NCI-H82 treated with DMSO at 0.1 percent for 48 hours (cell line): ENCODE measurements around the gene MACROH2A1.
A peak's percentile ranks its signal among the peaks of the same experiment; 100 is the strongest.

ENCODE experiments used
- DNase-seq: peaks from one replicate; lab custom pipeline; 2025; ENCODE audit not compliant: unreplicated experiment; lab: John Stamatoyannopoulos, UW

Gene MACROH2A1

DNA sequence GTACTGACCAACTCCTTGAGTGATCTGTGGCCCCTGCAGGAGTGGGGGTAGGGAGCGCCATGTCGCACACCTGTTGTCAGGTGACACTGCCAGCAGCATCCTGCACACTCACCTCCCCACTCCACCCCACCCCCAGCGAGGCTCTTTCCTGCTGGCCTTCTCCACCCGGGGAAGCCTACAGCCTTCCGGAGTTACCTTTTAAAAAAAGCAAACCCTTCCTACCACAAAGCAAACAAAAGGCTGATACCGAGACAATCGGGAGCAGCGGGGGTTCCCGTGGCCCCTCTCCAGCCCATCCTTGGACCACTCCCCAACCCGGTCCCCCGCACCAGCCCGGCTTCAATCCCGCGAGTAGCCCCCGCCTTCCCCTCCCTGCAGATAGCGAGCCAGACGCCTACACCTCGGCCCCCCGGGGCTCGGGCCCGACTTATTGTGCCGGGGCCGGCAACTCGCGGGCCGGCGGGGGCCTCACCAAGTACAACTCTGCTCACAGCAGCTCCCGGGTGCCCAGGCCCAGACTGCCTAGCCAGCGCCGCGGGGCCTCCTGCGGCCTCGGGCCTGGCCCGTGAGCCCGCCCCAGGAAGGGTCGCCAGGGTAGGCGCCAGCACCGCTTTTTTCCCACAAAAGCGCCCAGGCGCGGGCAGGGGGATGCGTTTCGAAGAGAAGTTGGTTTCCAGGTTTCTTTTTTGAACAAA lies 724 bp downstream of the MACROH2A1 start:
- no peak for DNase-seq

DNA sequence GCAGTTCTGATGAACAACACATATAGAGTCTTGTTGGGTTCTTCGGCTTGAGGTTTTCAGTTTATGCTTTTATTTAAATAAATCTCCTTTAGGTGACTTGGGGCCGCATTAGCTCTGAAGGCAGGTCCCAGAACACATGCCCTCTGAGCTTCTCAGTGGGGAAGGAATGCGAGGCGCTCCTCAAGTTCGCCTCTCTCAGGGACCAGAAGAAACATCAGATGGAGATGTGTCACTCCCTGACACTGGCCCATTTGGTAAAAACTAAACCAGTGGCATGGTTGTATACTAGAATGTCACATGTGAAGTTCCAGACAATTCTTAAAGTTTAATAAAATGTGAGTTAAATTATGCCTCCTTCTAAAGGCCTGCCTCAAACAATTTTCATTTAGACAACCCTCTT lies 1.9 kb downstream of the MACROH2A1 start:
- no peak for DNase-seq

DNA sequence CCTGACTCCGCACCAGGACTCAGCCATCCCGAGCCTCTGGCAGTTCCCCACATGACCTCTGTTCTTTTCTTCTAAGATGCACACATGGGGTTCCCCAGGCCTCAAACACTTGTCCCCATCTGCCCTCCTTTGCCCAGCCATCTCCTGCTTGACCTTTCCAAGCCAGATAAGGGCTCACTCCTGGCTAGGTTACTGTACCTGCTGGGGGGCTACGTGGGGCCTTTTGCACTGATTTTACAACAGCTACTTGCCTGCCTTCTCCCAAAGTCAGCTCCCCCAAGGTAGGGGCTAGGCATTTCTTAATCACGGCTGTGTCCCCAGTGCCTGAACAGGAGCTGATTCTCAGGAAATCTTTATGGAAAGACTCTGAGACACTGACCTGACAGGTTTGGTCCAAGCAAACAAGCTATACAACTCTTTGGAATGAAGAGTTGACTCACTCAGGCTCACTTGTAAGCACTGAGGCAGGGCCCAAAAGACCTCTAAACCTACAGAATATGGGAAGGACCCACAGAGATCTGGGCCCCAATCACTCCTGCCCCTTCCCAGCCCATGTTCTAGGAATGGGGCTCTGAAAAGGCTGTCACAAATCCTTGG lies 2.5 kb downstream of the MACROH2A1 start:
- DNase-seq = no peak

DNA sequence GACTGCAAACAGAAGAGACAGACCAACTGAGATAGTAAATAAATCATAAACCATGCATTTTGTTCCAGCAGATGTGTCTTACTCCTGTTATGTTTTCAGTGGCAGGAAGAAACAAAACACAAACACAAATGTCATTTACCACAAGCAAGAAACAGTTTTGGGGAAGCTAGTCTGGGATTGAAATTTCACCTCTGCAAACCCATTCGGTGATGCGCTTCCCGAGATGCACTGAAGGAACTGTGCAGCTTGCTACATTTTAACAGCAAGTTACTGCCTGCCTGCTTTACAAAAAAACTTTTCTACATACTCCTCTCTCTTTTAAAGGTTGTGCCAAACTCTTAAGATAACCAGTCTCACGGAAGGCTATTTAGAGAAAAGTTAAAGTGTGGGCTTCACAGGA lies 3.2 kb downstream of the MACROH2A1 start:
- DNase-seq = no peak

DNA sequence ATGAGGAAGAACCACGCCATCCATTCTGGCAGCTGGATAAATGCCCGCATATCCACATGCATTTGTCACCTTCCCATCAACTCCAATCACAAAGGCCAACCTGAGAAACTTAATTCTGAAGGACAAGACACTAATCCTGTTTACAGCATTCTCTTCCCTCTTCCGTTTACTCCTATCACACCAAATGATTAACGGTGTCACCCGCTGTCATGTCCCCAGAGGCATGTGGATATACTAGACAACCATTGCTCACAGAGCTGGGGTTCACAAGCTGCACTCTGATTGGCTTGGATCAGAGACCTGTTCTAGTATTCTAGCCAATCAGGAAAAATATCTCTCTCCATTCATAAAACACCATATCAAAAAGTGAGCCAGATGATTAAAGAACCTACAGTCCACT lies 3.6 kb downstream of the MACROH2A1 start:
- peak; percentile 83 for DNase-seq

DNA sequence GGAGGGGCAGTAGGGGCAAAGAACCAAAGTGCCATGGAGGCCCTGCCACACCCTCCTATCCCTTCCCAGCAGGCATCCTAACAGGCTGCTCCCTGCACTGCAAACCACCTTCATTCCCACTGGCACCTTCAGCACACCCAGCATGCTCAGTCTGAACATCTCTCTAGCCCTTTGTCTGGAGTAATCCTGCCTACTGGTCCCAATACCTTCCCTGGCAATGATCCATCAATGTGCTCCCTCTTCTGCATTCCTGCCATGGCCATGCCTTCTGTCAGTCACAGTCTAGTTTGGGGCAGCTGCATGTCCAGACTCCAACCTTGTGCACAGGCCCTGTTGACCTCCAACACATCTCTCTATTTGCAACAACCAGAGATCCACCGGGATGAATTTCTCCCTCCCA lies 4.9 kb downstream of the MACROH2A1 start:
- DNase-seq = no peak

DNA sequence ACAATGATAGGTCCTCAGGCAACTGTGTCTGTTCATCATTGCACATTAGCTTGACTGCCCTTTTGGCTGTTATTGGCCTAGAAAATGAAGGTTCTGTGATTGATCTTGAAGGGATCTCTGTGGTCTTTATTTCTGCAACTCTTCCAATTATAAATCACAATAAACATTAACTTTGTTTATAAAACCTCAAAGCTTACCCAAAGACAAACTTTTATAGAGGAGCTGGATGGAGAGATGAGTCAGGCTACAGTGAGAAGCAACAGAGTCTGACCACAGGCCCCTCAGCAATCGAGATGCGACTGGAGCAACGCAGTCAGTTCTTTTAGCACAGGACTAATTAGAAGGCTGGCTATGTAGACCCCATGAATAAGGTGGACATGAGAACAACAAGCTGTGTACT lies 5.3 kb downstream of the MACROH2A1 start:
- DNase-seq = no peak

DNA sequence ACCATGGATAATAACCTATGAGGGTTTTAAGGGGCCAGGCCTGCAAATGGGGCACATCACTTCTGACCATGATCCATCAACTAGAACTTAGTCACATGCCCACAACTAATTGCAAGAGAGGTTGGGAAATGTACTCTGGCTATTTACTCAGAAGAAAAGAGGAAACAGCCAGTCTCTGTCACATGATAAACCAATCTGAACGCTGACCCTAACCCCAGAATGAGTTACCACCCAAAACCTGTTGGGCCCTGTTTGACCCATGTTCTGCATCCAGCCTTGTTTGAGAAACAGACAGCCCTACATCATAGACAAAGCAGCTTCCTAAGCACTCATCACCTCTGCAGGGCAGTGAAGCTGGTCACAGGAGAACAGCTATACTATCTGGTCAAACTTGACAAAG lies 5.8 kb downstream of the MACROH2A1 start:
- no peak for DNase-seq

DNA sequence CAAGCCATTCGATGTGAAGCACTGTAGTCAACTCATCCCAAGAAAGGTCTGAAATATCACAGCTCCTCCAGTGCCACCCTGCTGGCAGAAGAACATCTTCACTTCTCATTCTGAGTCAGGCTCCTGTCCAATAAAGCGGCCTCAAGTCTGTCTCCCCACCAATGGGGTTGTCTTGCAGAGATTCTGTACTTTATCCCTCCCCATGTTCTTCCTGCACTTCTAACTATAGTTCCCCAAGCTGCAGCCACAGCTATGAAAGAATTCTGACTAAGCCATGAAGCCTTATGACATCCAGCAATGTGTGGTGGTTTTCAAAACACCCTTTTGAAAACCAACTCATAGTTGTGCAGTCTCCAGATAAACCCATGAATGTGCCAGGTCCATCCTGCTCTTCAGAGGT lies 6.8 kb downstream of the MACROH2A1 start:
- no peak for DNase-seq

DNA sequence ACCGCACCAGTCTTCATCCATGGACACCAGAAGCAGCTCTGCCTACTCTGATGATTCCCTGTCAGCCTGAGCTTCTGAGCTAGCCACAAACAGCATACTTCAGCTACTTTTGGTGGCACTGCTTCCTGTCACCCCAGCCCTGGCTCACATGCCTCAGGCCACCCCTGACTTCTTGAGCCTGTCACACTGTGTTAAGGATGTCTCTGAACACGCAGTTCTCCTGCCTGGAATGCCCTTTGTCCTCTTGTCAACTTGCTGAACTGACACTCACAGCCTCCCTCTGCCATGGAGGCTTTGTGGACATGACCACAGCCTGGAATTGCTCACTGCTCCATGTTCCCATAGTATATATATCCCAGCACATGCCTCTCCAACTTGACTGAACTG lies 7.2 kb downstream of the MACROH2A1 start:
- DNase-seq = no peak

DNA sequence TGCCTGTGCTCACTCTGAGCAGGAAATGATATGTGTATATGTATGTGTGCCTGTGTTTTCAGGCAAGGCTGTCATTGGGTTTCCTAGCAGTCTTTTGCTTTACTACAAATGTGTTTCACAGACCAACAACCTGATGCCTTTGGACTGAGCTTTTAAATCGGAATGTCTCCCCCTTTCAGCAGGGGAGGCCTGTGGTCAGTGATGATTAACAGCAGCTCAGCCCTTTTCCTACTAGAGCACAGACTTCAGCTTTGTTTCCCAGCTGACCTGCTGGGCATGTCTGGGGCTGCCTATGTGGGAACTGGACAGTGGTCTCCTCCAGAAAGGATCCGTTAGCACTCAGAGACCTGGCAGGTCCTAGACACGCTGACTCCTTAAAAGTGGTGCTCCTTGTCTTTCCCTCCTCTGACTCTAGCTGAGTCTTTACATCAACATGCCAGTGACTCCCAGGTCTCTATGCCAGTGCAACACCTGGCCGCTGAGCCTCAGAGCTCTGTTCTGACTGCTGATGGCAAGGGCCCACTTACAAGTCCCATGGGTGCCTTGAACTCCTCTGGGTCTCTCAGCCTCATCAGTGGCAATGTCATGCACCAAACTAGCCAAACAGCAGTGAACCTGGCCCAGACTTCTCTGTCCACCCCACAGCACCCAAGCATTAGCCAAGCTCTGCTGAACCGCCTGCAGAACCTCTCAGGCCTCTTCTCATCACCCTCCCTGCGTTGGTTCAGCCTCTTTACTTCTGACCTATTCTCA lies 7.7 kb downstream of the MACROH2A1 start:
- DNase-seq = no peak

DNA sequence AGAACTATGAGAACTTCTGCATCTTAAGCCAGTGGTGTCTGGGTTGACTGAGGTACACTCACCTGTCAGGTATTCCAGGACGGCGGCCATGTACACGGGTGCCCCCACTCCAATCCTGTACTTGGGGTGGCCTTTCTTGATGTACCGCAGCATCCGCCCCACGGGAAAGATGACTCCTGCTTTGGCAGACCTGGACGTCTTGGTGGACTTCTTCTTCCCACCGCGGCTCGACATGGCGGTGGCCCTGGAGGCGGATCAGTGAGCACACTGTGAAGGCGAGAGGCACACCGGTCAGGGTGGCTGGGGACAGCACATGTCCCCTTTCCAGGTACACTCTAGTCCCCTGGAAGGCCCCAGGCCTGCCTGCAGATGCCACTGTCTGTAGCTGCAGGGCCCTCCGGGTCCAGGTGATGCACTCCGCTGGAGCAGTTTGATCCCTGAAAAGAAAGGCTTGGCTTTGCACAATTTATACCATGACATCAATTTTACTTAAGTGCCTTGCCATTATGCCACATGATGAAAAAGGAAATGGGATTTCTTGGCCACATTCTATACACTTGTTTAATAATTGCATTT lies 10.1 kb downstream of the MACROH2A1 start:
- no peak for DNase-seq

DNA sequence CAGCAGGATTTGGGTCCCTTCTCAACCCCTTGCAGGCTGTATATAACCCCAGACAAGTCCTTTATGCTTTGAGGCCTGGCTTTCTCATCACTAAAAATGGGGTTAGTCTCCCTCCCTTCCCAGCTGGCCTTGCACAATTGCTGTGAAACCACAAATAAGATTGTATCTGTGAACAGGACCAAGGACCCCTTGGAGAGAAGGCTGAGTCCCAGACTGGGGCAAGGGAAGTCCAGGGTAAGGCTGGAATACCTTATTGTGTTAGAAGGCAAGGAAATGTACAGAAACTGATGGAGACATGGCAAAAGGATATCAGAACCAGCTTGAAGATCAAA lies 11.4 kb downstream of the MACROH2A1 start:
- DNase-seq = no peak

DNA sequence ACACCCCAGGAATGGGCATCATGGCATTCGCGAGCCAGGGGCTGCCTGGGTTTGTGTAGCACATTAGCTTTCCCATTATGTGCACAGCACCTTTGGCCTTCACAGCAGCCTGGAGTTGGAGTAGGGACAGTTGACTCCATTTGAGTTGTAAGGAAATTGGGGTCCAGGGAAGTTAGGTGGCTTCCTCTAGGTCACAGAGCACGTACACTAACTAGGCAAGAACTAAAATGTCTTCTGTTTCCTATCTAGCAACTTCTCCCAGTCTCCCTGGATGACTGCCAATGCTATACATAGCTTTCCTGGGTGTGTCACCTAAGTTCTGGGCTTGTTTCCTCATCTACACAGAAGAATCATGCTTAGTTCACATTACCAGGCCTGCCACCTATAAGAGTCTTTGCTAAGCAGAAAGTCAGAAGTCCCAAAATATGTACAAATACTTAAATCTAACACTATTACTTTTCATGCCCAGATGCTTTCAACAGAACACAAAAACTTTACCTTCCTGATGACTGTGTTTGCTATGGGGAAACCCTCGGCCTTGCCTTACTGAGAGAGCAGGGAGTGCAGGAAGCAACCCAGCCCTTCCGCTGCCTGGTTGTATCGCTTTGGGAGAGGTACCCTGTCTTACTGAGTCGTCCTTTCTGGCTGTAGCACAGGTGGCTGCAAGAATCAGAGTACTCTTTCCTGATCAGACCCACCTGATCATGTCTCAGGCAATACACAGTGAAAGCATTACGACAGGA lies 12.0 kb downstream of the MACROH2A1 start:
- no peak for DNase-seq

DNA sequence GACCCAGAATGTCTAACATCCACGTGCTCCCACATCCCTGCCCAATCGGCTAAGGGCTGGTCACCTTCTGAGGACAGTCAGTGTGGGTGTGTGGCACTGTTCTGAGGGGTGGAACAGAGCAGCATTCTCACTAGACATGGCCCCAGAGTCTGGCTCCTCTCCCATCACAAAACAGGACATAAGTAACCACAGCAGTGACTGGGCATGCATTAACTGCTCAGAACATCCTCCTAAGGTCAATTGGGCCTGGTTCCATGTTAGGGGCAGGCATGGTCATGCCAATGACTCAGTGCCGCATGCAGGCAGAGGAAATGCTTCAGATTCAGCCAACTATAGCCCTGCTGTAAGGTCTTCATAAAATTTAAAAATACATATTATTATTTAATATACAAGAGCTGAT lies 12.9 kb downstream of the MACROH2A1 start:
- DNase-seq = no peak

DNA sequence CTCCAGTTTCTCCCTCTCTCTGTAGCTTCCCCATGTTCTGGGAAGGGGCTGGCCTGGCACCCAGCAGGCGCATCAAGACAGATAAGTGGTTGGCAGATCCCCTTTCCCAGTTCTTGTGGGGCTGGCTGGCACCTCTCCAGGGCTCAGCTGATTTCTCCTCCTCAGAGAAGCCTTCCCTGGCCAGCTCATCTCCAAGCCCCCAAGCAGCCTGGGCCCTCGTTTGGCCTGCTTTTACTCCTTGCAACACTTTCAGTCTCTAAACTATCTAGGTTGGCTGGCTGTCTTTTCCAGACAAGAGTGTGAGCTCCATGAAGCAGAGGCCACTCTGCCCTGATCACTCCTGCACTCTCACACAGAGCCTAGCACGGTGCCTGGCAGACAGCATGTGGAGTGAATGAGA lies 13.5 kb downstream of the MACROH2A1 start:
- no peak for DNase-seq

DNA sequence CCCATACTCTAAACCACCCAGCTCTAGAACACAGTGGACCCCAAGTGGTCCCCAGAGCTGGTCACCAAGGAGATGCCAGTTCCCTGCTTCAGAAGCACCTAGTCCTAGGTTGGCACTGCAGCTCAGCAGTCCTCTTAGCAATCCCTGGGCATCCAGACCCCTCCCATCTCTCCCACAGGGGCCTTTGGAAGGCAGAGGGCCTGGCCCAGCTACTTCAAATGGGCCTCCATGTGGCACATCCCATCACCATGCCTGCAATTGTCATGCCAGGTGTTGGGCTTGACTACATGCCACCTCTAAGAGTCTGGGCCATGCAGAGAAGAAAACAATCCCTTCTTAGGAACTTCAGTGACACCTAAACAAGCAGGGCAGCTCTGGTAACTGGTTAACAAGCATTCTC lies 14.1 kb downstream of the MACROH2A1 start:
- DNase-seq = no peak

DNA sequence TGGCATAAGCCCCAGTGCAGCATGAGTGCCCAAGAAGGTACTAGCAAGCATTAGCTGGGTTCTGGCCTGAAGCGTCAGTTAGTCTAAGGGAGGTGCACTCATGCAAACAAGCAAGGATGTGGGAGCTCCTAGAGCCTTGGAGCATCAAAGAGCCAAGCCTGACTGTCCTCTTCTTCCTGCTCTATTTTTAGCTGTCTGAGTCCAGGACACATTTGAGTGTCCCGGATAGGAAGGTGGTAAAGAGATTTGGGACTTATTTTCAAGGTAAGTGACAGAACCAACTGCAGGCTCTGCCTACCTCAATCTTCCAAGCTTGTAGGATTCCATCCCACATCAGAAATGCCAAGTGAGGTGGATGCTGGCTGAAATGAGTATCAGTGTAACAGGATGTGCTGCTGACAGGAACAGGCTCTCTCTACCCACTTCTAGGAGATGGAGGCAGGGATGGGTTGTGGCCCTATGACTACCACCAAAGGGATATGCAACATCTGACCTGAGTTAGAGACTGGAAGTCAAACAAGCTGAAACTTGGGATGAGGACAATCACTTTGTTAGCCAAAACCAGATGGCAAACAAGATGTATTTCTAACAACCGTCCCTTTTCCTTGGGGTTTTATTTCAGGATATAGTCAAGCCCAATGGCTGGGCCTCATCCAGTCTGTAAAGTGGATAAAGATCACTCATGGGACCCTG lies 15.1 kb downstream of the MACROH2A1 start:
- no peak for DNase-seq

DNA sequence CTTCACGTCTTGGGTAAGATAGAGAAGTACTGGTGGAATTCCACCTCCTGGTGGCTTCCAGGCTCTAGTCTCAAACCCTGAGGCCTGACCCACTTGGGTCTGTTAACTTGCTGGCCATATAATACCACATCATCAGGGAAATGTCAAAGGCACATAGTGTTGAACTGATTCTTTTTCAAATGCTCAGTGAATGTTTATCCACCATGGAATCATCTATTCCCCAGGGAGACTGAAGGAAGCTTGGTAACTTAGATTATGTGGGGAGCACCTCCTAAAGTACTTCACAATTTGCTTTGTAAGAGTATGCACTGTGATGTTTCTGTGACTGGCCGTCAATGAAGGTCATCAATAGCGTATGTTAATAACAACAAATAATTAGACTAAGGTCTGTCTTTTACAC lies 16.1 kb downstream of the MACROH2A1 start:
- no peak for DNase-seq

DNA sequence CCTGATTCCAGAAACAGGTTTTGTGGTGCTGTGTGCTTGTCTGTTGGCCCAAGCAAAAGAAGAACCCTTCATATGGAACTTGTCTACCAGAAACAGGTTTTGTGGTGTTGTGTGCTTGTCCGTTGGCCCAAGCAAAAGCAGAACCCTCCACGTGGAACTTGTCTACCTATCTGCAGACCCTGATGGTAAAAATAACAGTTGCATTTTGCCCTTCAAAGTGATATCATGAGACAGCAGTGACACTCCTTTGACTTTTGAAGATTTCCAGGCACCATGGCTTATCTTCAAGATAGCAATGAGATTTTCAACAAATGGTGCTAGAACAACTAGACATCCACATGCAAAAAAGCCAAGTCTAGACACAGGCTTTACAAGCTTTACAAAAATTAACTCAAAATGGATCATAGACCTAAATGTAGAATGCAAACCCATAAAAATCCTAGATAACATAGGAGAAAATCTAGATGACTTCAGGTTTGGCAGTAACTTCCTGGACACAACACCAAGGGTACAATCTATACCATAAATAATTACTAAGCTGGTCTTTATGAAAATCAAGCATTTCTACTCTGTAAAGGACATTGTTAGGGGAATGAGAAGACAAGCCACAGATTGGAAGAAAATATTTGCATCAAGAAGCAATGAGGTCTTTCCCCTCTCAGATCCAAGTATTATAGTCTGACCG lies 16.8 kb downstream of the MACROH2A1 start:
- DNase-seq = no peak
